MCF 10A (cell line): ENCODE measurements around the gene CMC4. TPM values are rescaled to one million over a fixed set of nuclear protein-coding genes. Genes with fewer than 3 reads are reported as not detected.
A peak's percentile ranks its signal among the peaks of the same experiment; 100 is the strongest.

Source experiments
- BruUV-seq: library from RNA; stranded (reverse); fragments of 400-500 nt; replicated peaks from 2 replicates; lab custom pipeline; 2021; lab: Mats Ljungman, UMichigan
- CTCF ChIA-PET: fragments of 300-600 bp; sonication (Branson Sonifier 250); formaldehyde crosslinking; extraction: SDS; loops from one replicate; lab custom pipeline; 2021; ENCODE audit warnings: antibody characterized with exemption, inconsistent platforms; lab: Yijun Ruan, JAX
- POLR2A ChIA-PET: fragments of 300-600, 350-650 bp; sonication (Branson Sonifier 250); formaldehyde crosslinking; extraction: SDS; loops from one replicate; lab custom pipeline; 2020; ENCODE audit warnings: antibody characterized with exemption, inconsistent platforms; lab: Yijun Ruan, JAX
- DNase-seq: peaks from one replicate; pipeline ENCODE4 v3.0.0-alpha.2; 2018; ENCODE audit not compliant: unreplicated experiment
- H3K27ac Mint-ChIP-seq: one replicate; pipeline ENCODE4 v1.8.0; 2022; ENCODE audit warnings: mild to moderate bottlenecking, low read depth, mixed read lengths; ENCODE audit not compliant: unreplicated experiment
- H3K27me3 Mint-ChIP-seq: one replicate; pipeline ENCODE4 v1.8.0; 2022; ENCODE audit warnings: mixed read lengths; ENCODE audit not compliant: insufficient read depth, unreplicated experiment
- H3K36me3 Mint-ChIP-seq: one replicate; pipeline ENCODE4 v1.8.0; 2022; ENCODE audit warnings: mild to moderate bottlenecking, moderate library complexity, mixed read lengths; ENCODE audit not compliant: insufficient read depth, unreplicated experiment
- H3K4me1 Mint-ChIP-seq: one replicate; pipeline ENCODE4 v1.8.0; 2022; ENCODE audit warnings: mixed read lengths; ENCODE audit not compliant: insufficient read depth, unreplicated experiment
- H3K4me3 Mint-ChIP-seq: one replicate; pipeline ENCODE4 v1.8.0; 2022; ENCODE audit warnings: mild to moderate bottlenecking, moderate library complexity, mixed read lengths; ENCODE audit not compliant: unreplicated experiment
- H3K9me3 Mint-ChIP-seq: one replicate; pipeline ENCODE4 v1.8.0; 2022; ENCODE audit warnings: mixed read lengths; ENCODE audit not compliant: unreplicated experiment
- intact Hi-C: fragments of 100-400 bp; cut with micrococcal nuclease; formaldehyde crosslinking; loops from 2 replicates; pipeline ENCODE4 v1.14.1; 2022
- total RNA-seq: library from RNA; stranded (reverse); gene quantifications from 2 replicates; pipeline ENCODE4 v1.2.3, GENCODE V29; 2022
- TF ChIP-seq, protein P1 (sequence below): fragments of 200-600 bp; IDR thresholded peaks from one replicate; pipeline ENCODE4 v1.8.0; 2022; ENCODE audit warnings: antibody characterized with exemption, mild to moderate bottlenecking; ENCODE audit not compliant: unreplicated experiment

CMC4 gene
- total RNA-seq, 1 experiment from 2014 or later: 8.0 TPM

DNA sequence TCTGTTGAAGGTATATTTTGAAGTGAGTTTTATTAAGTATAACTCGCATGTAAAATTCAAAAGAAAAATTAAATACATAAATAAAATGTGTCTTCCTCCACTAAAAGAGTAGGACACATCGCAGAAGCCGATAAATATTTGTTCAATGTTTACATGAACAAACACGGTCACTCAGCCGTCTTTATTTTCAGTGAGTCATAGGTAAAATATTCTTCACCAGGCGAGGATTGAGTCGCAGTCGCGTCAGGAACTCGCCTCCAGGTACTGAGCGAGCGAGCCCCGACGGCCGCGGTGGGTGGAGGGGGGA, 44.6 kb downstream of the CMC4 start:
- intact Hi-C loops: loop anchor here (2.0 kb wide), 1 partner anchor 44 kb away; the partner anchor contains the start of genes BRCC3, CMC4 and MTCP1
- TF ChIP-seq, protein P1, sequence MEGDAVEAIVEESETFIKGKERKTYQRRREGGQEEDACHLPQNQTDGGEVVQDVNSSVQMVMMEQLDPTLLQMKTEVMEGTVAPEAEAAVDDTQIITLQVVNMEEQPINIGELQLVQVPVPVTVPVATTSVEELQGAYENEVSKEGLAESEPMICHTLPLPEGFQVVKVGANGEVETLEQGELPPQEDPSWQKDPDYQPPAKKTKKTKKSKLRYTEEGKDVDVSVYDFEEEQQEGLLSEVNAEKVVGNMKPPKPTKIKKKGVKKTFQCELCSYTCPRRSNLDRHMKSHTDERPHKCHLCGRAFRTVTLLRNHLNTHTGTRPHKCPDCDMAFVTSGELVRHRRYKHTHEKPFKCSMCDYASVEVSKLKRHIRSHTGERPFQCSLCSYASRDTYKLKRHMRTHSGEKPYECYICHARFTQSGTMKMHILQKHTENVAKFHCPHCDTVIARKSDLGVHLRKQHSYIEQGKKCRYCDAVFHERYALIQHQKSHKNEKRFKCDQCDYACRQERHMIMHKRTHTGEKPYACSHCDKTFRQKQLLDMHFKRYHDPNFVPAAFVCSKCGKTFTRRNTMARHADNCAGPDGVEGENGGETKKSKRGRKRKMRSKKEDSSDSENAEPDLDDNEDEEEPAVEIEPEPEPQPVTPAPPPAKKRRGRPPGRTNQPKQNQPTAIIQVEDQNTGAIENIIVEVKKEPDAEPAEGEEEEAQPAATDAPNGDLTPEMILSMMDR: no peak
- ChIA-PET CTCF (interaction anchor here (0.8 to 1.3 kb wide), 3 partner anchors 31 to 109 kb away, joined by 3 to 4 read pairs (median 4); no protein-coding TSS in a partner anchor), POLR2A (interaction anchor here (0.8 to 3.4 kb wide), 14 partner anchors 9 to 190 kb away, joined by 3 to 35 read pairs (median 6); partner anchors contain the start of genes BRCC3, CMC4, MTCP1 and VBP1)
- H3K27ac Mint-ChIP-seq: peak overlapping the region; percentile 90
- peak overlapping the region; percentile 75 for H3K4me3 Mint-ChIP-seq
- no TSS peak for BruUV-seq
- no peaks in the 10 kb centered on the region for H3K9me3 Mint-ChIP-seq
- DNase-seq: no peak
- peaks cover 13% of the 10 kb centered on the region for H3K4me1 Mint-ChIP-seq
- H3K36me3 Mint-ChIP-seq: no peaks in the 10 kb centered on the region
- peaks cover 41% of the 10 kb centered on the region for H3K27me3 Mint-ChIP-seq

DNA sequence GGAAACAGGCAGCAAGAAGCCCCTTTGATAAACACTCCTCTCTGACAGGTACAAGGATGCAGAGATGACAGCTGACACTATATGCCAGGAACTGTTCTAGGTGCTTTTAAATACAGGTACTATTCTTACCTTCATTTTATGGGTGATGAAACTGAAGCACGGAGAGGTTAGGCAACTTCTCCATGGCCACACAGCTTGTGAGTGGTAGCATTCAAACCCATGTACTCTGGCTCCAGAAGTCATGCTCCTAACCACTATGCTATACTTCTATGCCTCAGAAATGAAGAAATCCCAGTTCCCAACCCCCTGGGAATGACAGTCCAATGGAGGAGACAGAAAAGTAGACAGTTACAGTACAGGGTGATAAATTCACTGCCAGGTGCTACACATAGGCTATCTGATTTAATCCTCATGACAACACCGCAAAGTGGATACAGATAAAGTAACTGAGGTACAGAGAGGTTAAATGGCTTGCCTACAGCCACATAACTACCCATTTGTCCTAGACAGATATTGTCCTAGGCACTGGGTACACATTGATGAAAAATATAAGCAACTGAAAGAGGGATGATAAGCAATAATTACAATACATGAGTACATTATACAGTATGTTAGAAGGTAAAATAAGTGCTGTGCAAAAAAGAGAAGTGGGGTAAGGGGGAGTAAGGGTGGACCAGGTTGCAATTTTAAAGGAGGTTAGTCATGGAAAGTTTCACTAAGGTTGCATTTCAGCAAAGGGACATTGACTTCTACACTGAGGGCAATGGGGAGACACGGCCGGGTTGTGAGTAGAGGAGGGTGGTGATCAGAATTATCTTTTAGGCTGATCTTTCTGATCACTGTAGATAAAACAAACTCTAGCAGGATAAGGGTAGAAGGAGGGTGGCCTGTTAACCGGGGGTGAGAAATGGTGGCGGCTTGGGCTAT, 46.8 kb downstream of the CMC4 start:
- DNase-seq: no peak
- no TSS peak for BruUV-seq
- no peak overlapping the region for H3K4me3 Mint-ChIP-seq
- H3K36me3 Mint-ChIP-seq: no peaks in the 10 kb centered on the region
- intact Hi-C loops: no loop called here
- peaks cover 40% of the 10 kb centered on the region for H3K27me3 Mint-ChIP-seq
- H3K4me1 Mint-ChIP-seq: peaks cover 13% of the 10 kb centered on the region
- TF ChIP-seq, protein P1: no peak
- ChIA-PET POLR2A (interaction anchor here (0.6 kb wide), 1 partner anchor 45 kb away, joined by 3 read pairs; no protein-coding TSS in a partner anchor), CTCF (no interaction called here)
- no peak overlapping the region for H3K27ac Mint-ChIP-seq
- H3K9me3 Mint-ChIP-seq: no peaks in the 10 kb centered on the region

DNA sequence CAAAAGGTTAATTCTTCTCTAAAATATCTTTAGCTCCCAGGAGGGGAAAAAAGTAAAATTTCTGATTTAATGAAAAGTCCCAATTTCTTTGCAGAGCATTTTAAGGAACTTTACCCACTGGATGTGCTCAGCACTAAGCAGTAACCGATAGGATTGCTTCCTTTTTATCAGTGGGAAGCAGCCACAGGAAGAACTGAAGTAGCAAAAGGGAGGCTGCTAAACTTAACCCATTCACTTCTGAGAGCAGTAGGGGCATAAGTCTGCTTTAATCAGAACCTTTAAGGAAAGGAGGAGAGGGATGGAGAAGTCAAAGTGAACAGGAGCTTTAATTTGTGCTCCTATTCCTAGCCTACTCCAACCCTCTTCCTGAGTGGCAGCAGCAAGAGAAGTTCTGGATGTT, 48.4 kb downstream of the CMC4 start, which contains the start of gene F8:
TSS of gene F8 (minus strand) at position 139 of the 400 bp plus-strand sequence. CDS start 171 bp downstream, outside the sequence.
- ChIA-PET POLR2A (no interaction called here), CTCF (interaction anchor here (1.4 to 1.6 kb wide), 2 partner anchors 27 to 42 kb away, joined by 4 to 5 read pairs; no protein-coding TSS in a partner anchor)
- DNase-seq: no peak
- TF ChIP-seq, protein P1: no peak
- H3K27me3 Mint-ChIP-seq: peaks cover 40% of the 10 kb centered on the region
- H3K36me3 Mint-ChIP-seq: no peaks in the 10 kb centered on the region
- no TSS peak for BruUV-seq
- peaks cover 7% of the 10 kb centered on the region for H3K4me1 Mint-ChIP-seq
- no peak within 1 kb of the TSS for H3K27ac Mint-ChIP-seq
- intact Hi-C loops: no loop called here
- no peak within 1 kb of the TSS for H3K4me3 Mint-ChIP-seq
- no peaks in the 10 kb centered on the region for H3K9me3 Mint-ChIP-seq

DNA sequence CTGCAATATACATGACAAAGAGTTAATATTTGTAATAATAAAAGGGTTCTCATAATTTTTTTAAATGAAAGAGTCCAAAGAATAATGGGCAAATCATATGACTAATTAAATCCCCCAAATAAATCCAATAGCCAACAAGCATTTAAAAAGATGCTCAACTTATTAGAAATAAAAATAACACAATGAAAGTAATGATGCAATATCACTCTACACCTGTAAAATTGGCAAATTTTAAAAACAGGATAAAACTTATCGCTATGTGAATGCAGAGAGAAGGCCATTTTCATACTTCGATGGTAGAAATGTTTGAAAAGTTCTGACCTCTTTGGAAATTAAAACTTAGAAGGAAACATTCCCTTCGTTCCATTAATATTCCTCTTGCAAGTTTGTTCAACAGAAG, 50.3 kb downstream of the CMC4 start:
- Mint-ChIP-seq H3K4me1 (peaks cover 7% of the 10 kb centered on the region), H3K27me3 (peaks cover 54% of the 10 kb centered on the region), H3K27ac (no peak overlapping the region), H3K9me3 (no peaks in the 10 kb centered on the region), H3K36me3 (no peaks in the 10 kb centered on the region), H3K4me3 (no peak overlapping the region)
- DNase-seq: no peak
- TF ChIP-seq, protein P1: no peak
- ChIA-PET CTCF (interaction anchor here (0.6 kb wide), 1 partner anchor 153 kb away, joined by 3 read pairs; no protein-coding TSS in a partner anchor), POLR2A (no interaction called here)
- no TSS peak for BruUV-seq
- intact Hi-C loops: no loop called here
